Measurements from ENCODE around the gene SEMA5B. TPM values are rescaled to one million over a fixed set of nuclear protein-coding genes. Genes with fewer than 3 reads are reported as not detected.

The SEMA5B gene
- total RNA-seq: 1.7 TPM

- DNase-seq (ENCODE audit: low spot score): no peak
These were observed at the start of gene SEMA5B for GRCh38 chr3:123027292-123028232. SEMA5B (minus strand) TSS chr3:123027763; CDS start chr3:122961263, 66,500 bp downstream.

GRCh38 chr3:123076496-123077418 is 49.2 kb upstream of the SEMA5B start:
- DNase-seq (ENCODE audit: low spot score): no peak

GRCh38 chr3:123076112-123076495 is 48.5 kb upstream of the SEMA5B start:
- DNase-seq (ENCODE audit: low spot score): no peak

GRCh38 chr3:123075359-123075758 is 47.8 kb upstream of the SEMA5B start:
- no peak for DNase-seq (ENCODE audit: low spot score)

- no peak for DNase-seq (ENCODE audit: low spot score)
These were observed 45.0 kb upstream of the SEMA5B start for GRCh38 chr3:123072564-123072963.

- no peak for DNase-seq (ENCODE audit: low spot score)
These were observed 44.6 kb upstream of the SEMA5B start for GRCh38 chr3:123072152-123072551.

- no peak for DNase-seq (ENCODE audit: low spot score)
These were observed 44.0 kb upstream of the SEMA5B start for GRCh38 chr3:123071581-123071980.

GRCh38 chr3:123071146-123071545 is 43.6 kb upstream of the SEMA5B start:
- DNase-seq (ENCODE audit: low spot score): no peak

- no peak for DNase-seq (ENCODE audit: low spot score)
These were observed 42.9 kb upstream of the SEMA5B start for GRCh38 chr3:123070510-123070909.

- no peak for DNase-seq (ENCODE audit: low spot score)
These were observed 41.2 kb upstream of the SEMA5B start for GRCh38 chr3:123068601-123069381.

GRCh38 chr3:123067689-123068600 is 40.4 kb upstream of the SEMA5B start:
- no peak for DNase-seq (ENCODE audit: low spot score)

- peak; percentile 90 for DNase-seq (ENCODE audit: low spot score)
These were observed 39.5 kb upstream of the SEMA5B start, which contains the start of gene PDIA5 for GRCh38 chr3:123066896-123067688. PDIA5 (plus strand) TSS chr3:123067025; CDS start chr3:123067165, 140 bp downstream.

GRCh38 chr3:123066599-123066895 is 39.0 kb upstream of the SEMA5B start:
- no peak for DNase-seq (ENCODE audit: low spot score)

GRCh38 chr3:123064914-123065313 is 37.4 kb upstream of the SEMA5B start:
- DNase-seq (ENCODE audit: low spot score): no peak

- no peak for DNase-seq (ENCODE audit: low spot score)
These were observed 36.9 kb upstream of the SEMA5B start for GRCh38 chr3:123064506-123064905.

GRCh38 chr3:123063034-123063433 is 35.5 kb upstream of the SEMA5B start:
- DNase-seq (ENCODE audit: low spot score): no peak

GRCh38 chr3:123061856-123062255 is 34.3 kb upstream of the SEMA5B start:
- DNase-seq (ENCODE audit: low spot score): no peak

- DNase-seq (ENCODE audit: low spot score): no peak
These were observed 32.5 kb upstream of the SEMA5B start for GRCh38 chr3:123060054-123060453.

- peak; percentile 47 for DNase-seq (ENCODE audit: low spot score)
These were observed 30.9 kb upstream of the SEMA5B start for GRCh38 chr3:123058505-123058904.

- DNase-seq (ENCODE audit: low spot score): no peak
These were observed 27.8 kb upstream of the SEMA5B start for GRCh38 chr3:123055352-123055751.

Data from mucosa of gallbladder (tissue), 1 donor.